ENCODE results near the gene ZNF746.

- TF ChIP-seq CTCF (IDR thresholded peaks at IDR 0.05; ENCODE audit: poor library complexity, severe bottlenecking) (no peak), EZH2 (IDR thresholded peaks at IDR 0.05; ENCODE audit: borderline replicate concordance, insufficient read depth, low read length, poor library complexity, severe bottlenecking) (no peak), TAF1 (IDR thresholded peaks at IDR 0.05; ENCODE audit: low read depth) (no peak), SMC3 (conservative IDR thresholded peaks at IDR 0.05; ENCODE audit: poor library complexity) (no peak), EP300 (conservative IDR thresholded peaks at IDR 0.05; ENCODE audit: poor library complexity, severe bottlenecking) (no peak), RAD21 (conservative IDR thresholded peaks at IDR 0.05) (no peak)
Observed at GRCh38 chr7:149431486-149432120, 66.0 kb downstream of the ZNF746 start.
